ENCODE results near the gene EFNB2.

- TF ChIP-seq E2F5 (CRISPR knock-in tag; conservative IDR thresholded peaks at IDR 0.05) (no peak), ZNF274 (CRISPR knock-in tag; IDR thresholded peaks at IDR 0.05) (no peak), POLR2A (IDR thresholded peaks at IDR 0.05; ENCODE audit: insufficient read depth in 1 of 2, low read depth in 2 of 2, low read length in 2 of 2) (no peak), RELA (CRISPR knock-in tag; IDR thresholded peaks at IDR 0.05) (no peak), TEAD2 (CRISPR knock-in tag; IDR thresholded peaks at IDR 0.05) (no peak), CTCF (CRISPR knock-in tag; IDR thresholded peaks at IDR 0.05) (no peak), CREB1 (IDR thresholded peaks at IDR 0.05) (no peak), CREB1 (CRISPR knock-in tag; IDR thresholded peaks at IDR 0.05) (no peak), SKIL (CRISPR knock-in tag; IDR thresholded peaks at IDR 0.05; ENCODE audit: borderline replicate concordance) (no peak), MAFG (CRISPR knock-in tag; IDR thresholded peaks at IDR 0.05) (no peak), ZNF670 (CRISPR knock-in tag; IDR thresholded peaks at IDR 0.05; ENCODE audit: borderline replicate concordance) (no peak), RAD21 (CRISPR knock-in tag; IDR thresholded peaks at IDR 0.05) (no peak), ZNF282 (IDR thresholded peaks at IDR 0.05; ENCODE audit: partially characterized antibody) (no peak), PAXIP1 (CRISPR knock-in tag; conservative IDR thresholded peaks at IDR 0.05) (no peak)
These were observed 18.2 kb downstream of the EFNB2 start for GRCh38 chr13:106517109-106517847.
